WTC11 (cell line): ENCODE data around the gene SETD7. TPM values are rescaled to one million over a fixed set of nuclear protein-coding genes. Genes with fewer than 3 reads are reported as not detected.

Experiments
- ATAC-seq: fragments of 200-7000 bp; cut with Tn5 transposase; 2 replicates; pipeline ENCODE4 v1.10.0; 2021; ENCODE audit warnings: mild to moderate bottlenecking, moderate library complexity
- CTCF ChIA-PET: fragments of 300-600 bp; sonication (Branson Sonifier 250); formaldehyde crosslinking; loops from one replicate; lab custom pipeline; 2021; ENCODE audit warnings: antibody characterized with exemption; lab: Charles Lee
- POLR2A ChIA-PET: fragments of 350-600 bp; sonication (Branson Sonifier 250); formaldehyde crosslinking; loops from one replicate; lab custom pipeline; 2021; ENCODE audit warnings: antibody characterized with exemption; lab: Charles Lee
- DNase-seq: peaks from one replicate; pipeline ENCODE4 v3.0.0; 2021; ENCODE audit warnings: low spot score
- H3K27ac Mint-ChIP-seq: 2 replicates; pipeline ENCODE4 v1.8.0; 2021; ENCODE audit warnings: mixed read lengths
- H3K27me3 Mint-ChIP-seq: 2 replicates; pipeline ENCODE4 v1.8.0; 2021; ENCODE audit warnings: low read depth, mild to moderate bottlenecking, moderate library complexity, mixed read lengths
- H3K36me3 Mint-ChIP-seq: 2 replicates; pipeline ENCODE4 v1.8.0; 2021; ENCODE audit warnings: mixed read lengths
- H3K4me1 Mint-ChIP-seq: 2 replicates; pipeline ENCODE4 v1.8.0; 2022; ENCODE audit warnings: mixed read lengths
- H3K4me3 Mint-ChIP-seq: 2 replicates; pipeline ENCODE4 v1.8.0; 2021; ENCODE audit warnings: mild to moderate bottlenecking, moderate library complexity, mixed read lengths
- H3K9me3 Mint-ChIP-seq: 2 replicates; pipeline ENCODE4 v1.8.0; 2021; ENCODE audit warnings: mixed read lengths
- FOXK1 ChIP-seq: sonication (generic); formaldehyde crosslinking; IDR thresholded peaks from 2 replicates; pipeline ENCODE4 v1.8.0; 2022; ENCODE audit warnings: mild to moderate bottlenecking, moderate library complexity, missing genetic modification reagents
- FOXP1 ChIP-seq: sonication (generic); formaldehyde crosslinking; IDR thresholded peaks from 2 replicates; pipeline ENCODE4 v1.8.0; 2022; ENCODE audit warnings: missing genetic modification reagents, mild to moderate bottlenecking, moderate library complexity, borderline replicate concordance
- GTF2I ChIP-seq: fragments of 250-450 bp; sonication (Bioruptor Pico); conservative IDR thresholded peaks from 2 replicates; pipeline ENCODE4 v1.4.0; 2021; ENCODE audit warnings: mild to moderate bottlenecking
- HMGA2 ChIP-seq: fragments of 250-450 bp; sonication (Bioruptor Pico); IDR thresholded peaks from 2 replicates; pipeline ENCODE4 v1.4.0; 2021; ENCODE audit warnings: mild to moderate bottlenecking, moderate library complexity
- JUN ChIP-seq: sonication (generic); formaldehyde crosslinking; IDR thresholded peaks from 2 replicates; pipeline ENCODE4 v1.8.0; 2023; ENCODE audit warnings: mild to moderate bottlenecking, missing genetic modification reagents
- NR1H2 ChIP-seq: sonication (generic); formaldehyde crosslinking; IDR thresholded peaks from 2 replicates; pipeline ENCODE4 v1.9.0; 2021; ENCODE audit warnings: mild to moderate bottlenecking, moderate library complexity, missing genetic modification reagents
- RELA ChIP-seq: sonication (generic); formaldehyde crosslinking; IDR thresholded peaks from 2 replicates; pipeline ENCODE4 v1.8.1; 2022; ENCODE audit warnings: missing genetic modification reagents, mild to moderate bottlenecking, borderline replicate concordance
- TEAD1 ChIP-seq: sonication (generic); formaldehyde crosslinking; IDR thresholded peaks from 2 replicates; pipeline ENCODE4 v1.8.0; 2022; ENCODE audit warnings: mild to moderate bottlenecking, missing genetic modification reagents
- ZNF317 ChIP-seq: sonication (generic); formaldehyde crosslinking; IDR thresholded peaks from 2 replicates; pipeline ENCODE4 v1.8.1; 2023; ENCODE audit warnings: low read depth, mild to moderate bottlenecking, moderate library complexity, missing genetic modification reagents, borderline replicate concordance
- total RNA-seq: library from RNA; stranded (reverse); gene quantifications from 3 replicates; pipeline ENCODE4 v1.2.3, GENCODE V29; 2021
- TF ChIP-seq, protein P1 (sequence below): sonication (generic); formaldehyde crosslinking; IDR thresholded peaks from 2 replicates; pipeline ENCODE4 v1.8.1; 2023; ENCODE audit warnings: mild to moderate bottlenecking, missing genetic modification reagents, moderate library complexity
- TF ChIP-seq, protein P2 (sequence below): fragments of 250-450 bp; sonication (Bioruptor Pico); IDR thresholded peaks from 2 replicates; pipeline ENCODE4 v1.8.0; 2021; ENCODE audit warnings: mild to moderate bottlenecking
- TF ChIP-seq, protein P3 (sequence below): fragments of 200-600 bp; IDR thresholded peaks from 2 replicates; pipeline ENCODE4 v1.8.0; 2022; ENCODE audit warnings: antibody characterized with exemption
- TF ChIP-seq, protein P4 (sequence below): sonication (generic); formaldehyde crosslinking; IDR thresholded peaks from 2 replicates; pipeline ENCODE4 v1.8.0; 2022; ENCODE audit warnings: mild to moderate bottlenecking, missing genetic modification reagents
- TF ChIP-seq, protein P5 (sequence below): sonication (generic); formaldehyde crosslinking; conservative IDR thresholded peaks from 2 replicates; pipeline ENCODE4 v1.8.1; 2023; ENCODE audit warnings: mild to moderate bottlenecking, low read depth, missing genetic modification reagents, moderate library complexity
- TF ChIP-seq, protein P6 (sequence below): fragments of 250-450 bp; sonication (Bioruptor Pico); conservative IDR thresholded peaks from 2 replicates; pipeline ENCODE4 v1.9.0; 2021; ENCODE audit warnings: mild to moderate bottlenecking

SETD7 gene
- total RNA-seq, 1 experiment from 2014 or later, result 5.6 TPM

DNA sequence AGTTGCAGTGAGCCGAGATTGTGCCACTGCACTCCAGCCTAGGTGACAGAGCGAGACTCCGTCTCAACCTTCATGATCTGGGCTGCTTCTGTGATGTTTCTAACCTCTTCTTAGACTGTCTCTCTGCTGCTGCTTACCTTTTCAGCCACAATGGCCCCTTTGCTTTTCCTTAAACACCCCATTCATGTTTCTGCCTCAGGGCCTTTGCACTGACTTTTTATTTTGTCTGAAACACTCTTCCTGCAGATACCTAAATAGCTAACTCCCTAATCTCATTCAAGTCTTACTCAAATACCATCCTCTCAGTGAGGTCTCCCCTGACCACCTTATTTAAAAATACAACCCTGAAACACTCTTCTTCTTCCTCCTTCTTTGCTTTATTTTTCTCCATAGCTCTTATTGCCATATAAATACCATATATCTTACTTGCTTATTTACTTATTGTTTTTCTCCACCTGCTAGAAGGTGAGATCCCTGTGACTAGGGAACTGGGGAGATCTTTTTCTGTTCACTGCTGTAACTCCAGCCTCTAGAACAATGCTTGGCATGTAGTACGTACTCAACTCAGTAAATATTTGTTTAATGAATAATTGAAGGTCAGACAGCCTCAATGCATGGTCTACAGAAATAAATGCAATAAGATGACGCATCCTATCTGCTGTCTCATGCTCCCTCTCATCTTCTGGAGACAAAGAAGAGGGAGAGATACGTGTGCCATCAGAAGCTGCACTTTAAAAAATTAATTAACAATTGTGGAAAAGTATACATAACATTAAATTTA is 43.8 kb upstream of the SETD7 start (continued):
- TF ChIP-seq, protein P1, sequence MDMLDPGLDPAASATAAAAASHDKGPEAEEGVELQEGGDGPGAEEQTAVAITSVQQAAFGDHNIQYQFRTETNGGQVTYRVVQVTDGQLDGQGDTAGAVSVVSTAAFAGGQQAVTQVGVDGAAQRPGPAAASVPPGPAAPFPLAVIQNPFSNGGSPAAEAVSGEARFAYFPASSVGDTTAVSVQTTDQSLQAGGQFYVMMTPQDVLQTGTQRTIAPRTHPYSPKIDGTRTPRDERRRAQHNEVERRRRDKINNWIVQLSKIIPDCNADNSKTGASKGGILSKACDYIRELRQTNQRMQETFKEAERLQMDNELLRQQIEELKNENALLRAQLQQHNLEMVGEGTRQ (CRISPR knock-in tag), result no peak
- TF ChIP-seq FOXK1 (CRISPR knock-in tag) (no peak), FOXP1 (CRISPR knock-in tag) (no peak)

DNA sequence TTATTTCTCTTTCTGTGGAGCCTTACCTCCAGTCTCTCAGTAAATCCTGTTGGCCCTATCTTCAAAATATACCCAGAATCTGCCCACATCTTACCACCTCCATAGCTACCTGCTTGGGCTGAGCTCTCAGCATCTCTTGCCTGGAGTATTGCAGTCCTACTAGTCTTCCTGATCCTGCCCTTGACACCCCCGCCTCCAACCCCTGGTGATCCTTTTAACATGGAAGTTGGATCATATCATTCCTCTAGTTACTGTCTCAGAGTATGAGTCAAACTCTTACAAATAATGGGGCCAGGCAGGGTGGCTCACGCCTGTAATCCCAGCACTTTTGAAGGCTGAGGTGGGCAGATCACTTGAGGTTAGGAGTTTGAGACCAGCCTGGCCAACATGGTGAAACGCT is 43.1 kb upstream of the SETD7 start:
- no peak for TF ChIP-seq NR1H2 (CRISPR knock-in tag)
- TF ChIP-seq, protein P2, sequence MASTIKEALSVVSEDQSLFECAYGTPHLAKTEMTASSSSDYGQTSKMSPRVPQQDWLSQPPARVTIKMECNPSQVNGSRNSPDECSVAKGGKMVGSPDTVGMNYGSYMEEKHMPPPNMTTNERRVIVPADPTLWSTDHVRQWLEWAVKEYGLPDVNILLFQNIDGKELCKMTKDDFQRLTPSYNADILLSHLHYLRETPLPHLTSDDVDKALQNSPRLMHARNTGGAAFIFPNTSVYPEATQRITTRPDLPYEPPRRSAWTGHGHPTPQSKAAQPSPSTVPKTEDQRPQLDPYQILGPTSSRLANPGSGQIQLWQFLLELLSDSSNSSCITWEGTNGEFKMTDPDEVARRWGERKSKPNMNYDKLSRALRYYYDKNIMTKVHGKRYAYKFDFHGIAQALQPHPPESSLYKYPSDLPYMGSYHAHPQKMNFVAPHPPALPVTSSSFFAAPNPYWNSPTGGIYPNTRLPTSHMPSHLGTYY, result no peak
- TF ChIP-seq GTF2I (CRISPR knock-in tag), result no peak
- TF ChIP-seq ZNF317, result no peak
- TF ChIP-seq, protein P3, sequence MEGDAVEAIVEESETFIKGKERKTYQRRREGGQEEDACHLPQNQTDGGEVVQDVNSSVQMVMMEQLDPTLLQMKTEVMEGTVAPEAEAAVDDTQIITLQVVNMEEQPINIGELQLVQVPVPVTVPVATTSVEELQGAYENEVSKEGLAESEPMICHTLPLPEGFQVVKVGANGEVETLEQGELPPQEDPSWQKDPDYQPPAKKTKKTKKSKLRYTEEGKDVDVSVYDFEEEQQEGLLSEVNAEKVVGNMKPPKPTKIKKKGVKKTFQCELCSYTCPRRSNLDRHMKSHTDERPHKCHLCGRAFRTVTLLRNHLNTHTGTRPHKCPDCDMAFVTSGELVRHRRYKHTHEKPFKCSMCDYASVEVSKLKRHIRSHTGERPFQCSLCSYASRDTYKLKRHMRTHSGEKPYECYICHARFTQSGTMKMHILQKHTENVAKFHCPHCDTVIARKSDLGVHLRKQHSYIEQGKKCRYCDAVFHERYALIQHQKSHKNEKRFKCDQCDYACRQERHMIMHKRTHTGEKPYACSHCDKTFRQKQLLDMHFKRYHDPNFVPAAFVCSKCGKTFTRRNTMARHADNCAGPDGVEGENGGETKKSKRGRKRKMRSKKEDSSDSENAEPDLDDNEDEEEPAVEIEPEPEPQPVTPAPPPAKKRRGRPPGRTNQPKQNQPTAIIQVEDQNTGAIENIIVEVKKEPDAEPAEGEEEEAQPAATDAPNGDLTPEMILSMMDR, result no peak
- TF ChIP-seq JUN (CRISPR knock-in tag), result no peak
- TF ChIP-seq FOXK1 (CRISPR knock-in tag), result no peak
- TF ChIP-seq HMGA2 (CRISPR knock-in tag), result no peak
- TF ChIP-seq TEAD1 (CRISPR knock-in tag), result no peak
- TF ChIP-seq, protein P4, sequence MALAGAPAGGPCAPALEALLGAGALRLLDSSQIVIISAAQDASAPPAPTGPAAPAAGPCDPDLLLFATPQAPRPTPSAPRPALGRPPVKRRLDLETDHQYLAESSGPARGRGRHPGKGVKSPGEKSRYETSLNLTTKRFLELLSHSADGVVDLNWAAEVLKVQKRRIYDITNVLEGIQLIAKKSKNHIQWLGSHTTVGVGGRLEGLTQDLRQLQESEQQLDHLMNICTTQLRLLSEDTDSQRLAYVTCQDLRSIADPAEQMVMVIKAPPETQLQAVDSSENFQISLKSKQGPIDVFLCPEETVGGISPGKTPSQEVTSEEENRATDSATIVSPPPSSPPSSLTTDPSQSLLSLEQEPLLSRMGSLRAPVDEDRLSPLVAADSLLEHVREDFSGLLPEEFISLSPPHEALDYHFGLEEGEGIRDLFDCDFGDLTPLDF, result no peak
- TF ChIP-seq, protein P5, sequence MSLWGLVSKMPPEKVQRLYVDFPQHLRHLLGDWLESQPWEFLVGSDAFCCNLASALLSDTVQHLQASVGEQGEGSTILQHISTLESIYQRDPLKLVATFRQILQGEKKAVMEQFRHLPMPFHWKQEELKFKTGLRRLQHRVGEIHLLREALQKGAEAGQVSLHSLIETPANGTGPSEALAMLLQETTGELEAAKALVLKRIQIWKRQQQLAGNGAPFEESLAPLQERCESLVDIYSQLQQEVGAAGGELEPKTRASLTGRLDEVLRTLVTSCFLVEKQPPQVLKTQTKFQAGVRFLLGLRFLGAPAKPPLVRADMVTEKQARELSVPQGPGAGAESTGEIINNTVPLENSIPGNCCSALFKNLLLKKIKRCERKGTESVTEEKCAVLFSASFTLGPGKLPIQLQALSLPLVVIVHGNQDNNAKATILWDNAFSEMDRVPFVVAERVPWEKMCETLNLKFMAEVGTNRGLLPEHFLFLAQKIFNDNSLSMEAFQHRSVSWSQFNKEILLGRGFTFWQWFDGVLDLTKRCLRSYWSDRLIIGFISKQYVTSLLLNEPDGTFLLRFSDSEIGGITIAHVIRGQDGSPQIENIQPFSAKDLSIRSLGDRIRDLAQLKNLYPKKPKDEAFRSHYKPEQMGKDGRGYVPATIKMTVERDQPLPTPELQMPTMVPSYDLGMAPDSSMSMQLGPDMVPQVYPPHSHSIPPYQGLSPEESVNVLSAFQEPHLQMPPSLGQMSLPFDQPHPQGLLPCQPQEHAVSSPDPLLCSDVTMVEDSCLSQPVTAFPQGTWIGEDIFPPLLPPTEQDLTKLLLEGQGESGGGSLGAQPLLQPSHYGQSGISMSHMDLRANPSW (CRISPR knock-in tag), result no peak
- TF ChIP-seq, protein P6, sequence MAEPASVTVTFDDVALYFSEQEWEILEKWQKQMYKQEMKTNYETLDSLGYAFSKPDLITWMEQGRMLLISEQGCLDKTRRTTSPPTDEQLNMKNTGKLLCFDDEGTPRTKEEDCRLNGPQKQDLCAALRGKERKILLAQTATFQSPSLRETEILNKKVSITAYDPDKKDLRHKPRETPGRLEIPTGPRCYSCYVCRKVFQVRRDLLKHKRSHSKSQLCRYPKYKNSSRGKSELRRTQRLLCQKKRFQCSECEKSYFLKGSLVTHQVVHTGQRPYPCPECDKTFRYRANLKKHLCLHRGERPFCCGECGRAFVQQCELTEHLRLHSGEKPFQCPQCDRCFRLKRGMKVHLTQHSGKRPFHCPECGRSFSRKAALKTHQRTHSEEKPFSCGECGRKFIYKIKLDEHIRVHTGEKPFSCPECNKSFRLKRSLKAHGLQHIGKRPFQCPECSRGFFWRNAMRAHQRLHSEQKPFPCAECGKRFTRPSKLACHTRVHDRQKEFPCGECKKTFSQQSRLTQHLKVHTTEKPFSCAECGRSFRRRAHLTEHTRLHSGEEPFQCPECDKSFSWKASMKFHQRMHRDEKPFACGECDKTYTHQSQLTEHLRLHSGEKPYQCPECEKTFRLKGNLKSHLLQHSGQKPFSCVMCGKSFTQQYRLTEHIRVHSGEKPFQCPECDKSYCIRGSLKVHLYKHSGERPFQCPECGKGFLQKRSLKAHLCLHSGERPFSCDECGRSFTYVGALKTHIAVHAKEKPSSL (CRISPR knock-in tag), result no peak
- no peak for TF ChIP-seq RELA
- POLR2A ChIA-PET, result no interaction called here
- CTCF ChIA-PET, result no interaction called here
- H3K4me1 Mint-ChIP-seq, result no peaks in the 10 kb centered on the region
- peaks cover 10% of the 10 kb centered on the region; the same call in 1 of the 2 replicates for H3K27me3 Mint-ChIP-seq
- DNase-seq (no peak), ATAC-seq (no peak)
- no peak overlapping the region for H3K27ac Mint-ChIP-seq
- H3K36me3 Mint-ChIP-seq, result no peaks in the 10 kb centered on the region
- no peak overlapping the region for H3K4me3 Mint-ChIP-seq
- no peaks in the 10 kb centered on the region for H3K9me3 Mint-ChIP-seq
